Measurements from ENCODE around the gene HGFAC.

Gene HGFAC

GRCh38 chr4:3427134-3427476, 14.7 kb upstream of the HGFAC start:
- DNase-seq: no peak

GRCh38 chr4:3427706-3428446, 13.9 kb upstream of the HGFAC start:
- no peak for DNase-seq

DNA sequence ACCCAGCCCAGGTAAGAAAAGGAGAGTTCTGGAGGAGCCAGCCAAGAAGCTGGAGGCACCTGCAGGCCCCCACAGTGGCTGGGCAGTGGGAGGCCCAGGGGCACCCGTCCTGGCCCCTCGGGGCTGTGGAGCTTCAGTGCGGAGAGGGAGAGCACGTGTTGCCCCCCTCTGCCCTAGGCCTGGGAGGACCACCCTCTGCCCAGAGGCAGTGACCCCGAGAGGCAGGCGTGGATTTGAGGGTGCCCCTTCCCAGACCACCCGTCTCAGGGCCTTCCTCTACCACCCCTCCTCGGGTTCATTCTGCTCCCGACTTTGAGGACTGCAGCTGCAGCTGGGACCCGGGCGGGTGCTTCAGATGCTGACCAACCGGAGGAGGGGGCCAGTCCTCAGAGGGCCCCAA, 12.1 kb upstream of the HGFAC start:
- no peak for DNase-seq

DNA sequence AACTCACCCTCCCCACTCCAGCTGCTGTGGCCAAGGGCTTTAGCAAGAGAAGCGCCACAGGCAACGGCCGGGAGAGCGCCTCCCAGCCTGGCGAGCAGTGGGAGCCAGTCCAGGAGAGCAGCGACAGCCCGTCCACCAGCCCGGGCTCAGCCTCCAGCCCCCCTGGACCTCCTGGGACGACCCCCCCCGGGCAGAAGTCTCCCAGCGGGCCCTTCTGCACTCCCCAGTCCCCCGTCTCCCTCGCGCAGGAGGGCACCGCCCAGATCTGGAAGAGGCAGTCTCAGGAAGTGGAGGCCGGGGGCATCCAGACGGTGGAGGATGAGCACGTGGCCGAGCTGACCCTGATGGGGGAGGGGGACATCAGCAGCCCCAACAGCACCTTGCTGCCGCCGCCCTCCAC, 11.2 kb upstream of the HGFAC start:
- no peak for DNase-seq

DNA sequence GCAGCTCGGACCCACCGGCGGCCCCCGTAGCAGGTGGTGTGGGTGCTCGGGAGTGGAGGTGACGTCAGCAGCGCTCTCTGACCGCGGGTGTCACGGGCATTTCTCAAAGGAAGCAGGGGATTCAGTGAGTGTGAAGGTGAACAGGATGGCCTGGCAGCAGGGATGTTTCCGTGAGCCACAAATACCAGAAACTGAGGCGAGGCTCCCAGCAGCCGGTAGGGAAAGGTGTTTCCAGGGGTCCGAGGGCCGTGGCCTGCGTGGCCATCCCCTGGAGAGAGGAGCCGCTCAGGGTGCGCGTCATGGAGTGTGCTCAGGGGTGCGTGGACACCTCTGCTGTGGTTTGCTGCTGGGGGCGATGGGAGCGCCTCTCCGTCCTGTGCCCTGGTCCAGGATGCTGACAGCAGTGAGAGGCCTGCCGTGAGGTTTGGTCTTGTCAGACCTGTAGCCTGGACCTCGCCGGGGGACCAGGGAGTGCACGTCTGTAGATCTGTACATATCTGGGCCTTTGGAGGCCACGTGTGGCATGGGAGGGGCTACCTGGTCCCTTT, 10.2 kb upstream of the HGFAC start:
- DNase-seq: no peak

GRCh38 chr4:3432381-3432790, 9.4 kb upstream of the HGFAC start:
- DNase-seq: no peak

DNA sequence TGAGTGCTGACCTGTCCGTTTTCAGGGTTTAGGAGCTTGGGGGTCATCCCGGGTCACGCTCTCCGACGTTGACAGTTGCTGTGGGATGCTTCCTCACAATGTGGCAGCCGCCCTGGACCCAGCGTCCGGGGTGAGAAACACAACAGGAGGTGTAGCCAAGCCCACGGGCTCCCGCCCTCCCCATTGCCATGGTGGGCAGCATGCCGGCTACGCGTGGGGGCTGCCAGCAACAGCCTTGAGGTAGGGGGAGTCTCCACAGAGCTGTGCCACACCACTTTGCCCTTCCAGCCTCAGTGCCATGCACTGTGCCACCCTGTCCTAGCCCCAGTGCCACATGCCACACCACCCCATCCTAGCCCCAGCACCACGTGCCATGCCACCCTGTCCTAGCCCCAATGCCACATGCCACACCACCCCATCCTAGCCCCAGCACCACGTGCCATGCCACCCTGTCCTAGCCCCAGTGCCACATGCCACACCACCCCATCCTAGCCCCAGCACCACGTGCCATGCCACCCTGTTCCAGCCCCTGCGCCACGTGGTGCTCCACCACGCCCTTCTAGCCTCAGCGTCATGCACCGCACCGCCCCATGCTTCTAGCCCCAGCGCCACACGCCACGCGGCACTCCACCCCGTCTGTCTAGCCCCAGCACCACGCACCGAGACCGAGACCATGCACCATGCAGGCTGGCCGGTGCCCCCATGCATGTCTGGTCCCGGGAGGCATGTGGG, 8.5 kb upstream of the HGFAC start:
- DNase-seq: no peak

DNA sequence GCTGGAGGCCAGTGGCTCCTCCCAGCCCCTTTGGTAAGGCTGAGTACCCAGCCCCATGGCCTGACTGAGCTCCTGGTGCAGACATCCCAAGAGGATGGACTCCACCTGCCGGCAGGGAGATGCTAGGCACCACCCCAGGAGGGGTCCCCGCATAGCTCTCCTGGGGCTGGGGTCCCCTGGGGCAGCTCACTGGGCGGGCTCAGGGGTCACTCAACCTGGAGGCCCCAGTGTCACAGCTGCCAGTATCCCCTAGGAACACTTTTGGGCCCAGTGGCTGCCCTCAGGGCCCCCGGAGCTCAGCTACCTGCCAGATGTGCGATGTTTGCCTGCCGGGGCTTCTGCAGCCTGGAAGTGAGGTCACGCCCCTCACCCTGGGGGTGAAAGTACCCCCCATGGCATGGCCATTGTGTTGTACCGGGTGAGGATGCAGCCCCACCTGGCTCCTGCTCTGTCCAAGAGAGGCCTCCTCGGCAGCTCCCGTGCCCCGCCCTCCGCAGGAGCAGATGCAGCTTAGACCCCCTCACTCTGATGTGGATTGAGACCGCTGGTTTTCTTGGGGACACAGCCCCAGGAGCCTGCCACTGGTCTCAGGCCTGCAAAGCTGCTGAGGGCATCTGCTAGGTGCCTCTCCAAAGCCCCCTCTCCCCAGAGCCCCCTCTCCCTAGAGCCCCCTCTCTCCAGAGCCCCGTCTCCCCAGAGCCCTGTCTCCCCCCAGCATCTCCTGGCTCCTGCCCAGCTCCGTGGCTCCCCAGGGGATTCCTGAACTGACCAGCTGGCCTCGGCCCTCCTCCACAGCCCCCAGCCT, 6.7 kb upstream of the HGFAC start:
- DNase-seq: no peak

DNA sequence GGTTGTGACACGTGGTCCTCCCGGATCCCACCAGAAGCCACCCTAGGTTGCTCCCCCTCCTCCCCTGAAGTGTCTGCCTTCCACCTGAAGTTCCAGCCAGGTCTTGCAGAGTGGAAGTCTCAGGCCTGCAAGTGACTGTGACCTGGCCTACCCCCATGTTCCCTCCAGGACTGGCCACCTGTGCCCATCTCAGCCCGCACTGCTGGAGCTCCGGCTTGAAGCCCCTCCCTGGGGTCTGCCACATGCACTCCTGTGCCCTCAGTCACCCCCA, 6.1 kb upstream of the HGFAC start:
- DNase-seq: no peak

DNA sequence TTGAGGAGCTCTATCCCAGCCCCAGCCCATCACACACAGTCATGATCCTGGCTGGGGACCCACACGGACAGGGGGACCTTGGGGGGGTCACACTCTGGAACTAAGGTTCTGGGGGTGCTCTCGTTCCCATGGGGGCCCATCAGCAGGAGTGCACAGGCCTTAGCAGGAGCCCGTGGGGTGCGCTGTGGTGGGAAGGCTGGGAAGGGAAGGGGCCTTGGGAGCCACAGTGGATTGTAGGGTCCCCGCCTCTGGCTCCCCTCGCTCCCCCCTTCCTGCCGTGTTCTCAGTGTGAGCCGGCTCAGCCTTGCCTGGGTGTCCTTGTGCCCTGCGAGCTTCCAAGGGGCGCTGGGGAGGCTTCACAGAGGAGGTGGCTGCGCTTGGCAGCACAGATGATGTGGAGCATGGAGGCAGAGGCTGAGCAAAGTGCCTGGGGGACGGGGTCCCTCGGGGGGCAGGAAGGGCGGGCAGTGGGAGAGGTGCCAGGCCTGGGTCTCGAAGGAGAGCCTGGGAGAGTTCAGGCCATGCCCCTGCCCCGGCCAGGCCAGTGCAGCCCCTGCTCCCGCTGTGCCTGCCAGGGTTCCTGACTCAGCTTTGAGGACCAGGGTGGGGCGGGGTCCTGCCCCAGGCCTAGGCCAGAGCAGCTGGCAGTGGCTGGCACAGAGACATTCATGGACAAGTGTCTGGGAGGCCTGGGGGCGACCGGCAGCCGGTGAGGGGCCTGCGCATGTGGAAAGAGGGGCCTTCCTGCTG, 5.5 kb upstream of the HGFAC start:
- DNase-seq: no peak

- DNase-seq: no peak
These were observed 4.8 kb upstream of the HGFAC start for GRCh38 chr4:3436798-3437581.

DNA sequence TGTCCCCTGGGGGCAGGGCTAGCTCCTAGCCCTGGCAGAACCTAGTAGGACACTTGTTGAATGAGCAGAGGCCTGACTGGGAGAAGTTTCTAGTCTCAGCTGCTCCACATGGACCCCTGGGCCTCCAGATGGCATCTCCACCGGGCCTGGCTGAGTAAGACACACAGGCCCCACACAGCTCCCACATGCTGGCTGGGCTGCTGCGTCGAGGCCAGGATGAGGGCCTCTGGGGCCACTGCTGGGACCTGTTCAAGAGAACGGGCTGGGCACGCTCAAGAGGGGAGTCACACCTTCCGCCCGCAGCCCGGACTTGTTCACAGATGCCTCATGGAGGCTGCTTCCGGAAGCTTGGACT, 4.2 kb upstream of the HGFAC start:
- no peak for DNase-seq

GRCh38 chr4:3437998-3438846, 3.5 kb upstream of the HGFAC start:
- DNase-seq: no peak

DNA sequence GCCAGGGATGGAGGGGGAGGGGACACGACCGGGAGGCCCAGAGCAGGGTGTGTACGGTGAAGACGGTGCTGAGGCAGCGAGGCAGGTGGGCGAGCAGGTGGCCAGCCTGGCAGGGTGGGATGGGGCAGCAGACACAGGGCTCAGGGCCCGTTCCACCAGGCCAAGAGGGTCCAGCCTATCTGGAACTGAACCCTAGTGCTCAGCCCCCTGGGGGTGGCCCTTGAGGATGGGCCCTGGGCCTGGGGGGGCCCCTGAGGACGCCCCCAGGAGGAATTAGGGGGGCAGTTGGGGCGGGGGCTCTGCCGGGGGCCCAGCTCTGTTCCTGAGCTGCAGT, 3.0 kb upstream of the HGFAC start:
- no peak for DNase-seq

- no peak for DNase-seq
These were observed 2.4 kb upstream of the HGFAC start for GRCh38 chr4:3439391-3439790.

DNA sequence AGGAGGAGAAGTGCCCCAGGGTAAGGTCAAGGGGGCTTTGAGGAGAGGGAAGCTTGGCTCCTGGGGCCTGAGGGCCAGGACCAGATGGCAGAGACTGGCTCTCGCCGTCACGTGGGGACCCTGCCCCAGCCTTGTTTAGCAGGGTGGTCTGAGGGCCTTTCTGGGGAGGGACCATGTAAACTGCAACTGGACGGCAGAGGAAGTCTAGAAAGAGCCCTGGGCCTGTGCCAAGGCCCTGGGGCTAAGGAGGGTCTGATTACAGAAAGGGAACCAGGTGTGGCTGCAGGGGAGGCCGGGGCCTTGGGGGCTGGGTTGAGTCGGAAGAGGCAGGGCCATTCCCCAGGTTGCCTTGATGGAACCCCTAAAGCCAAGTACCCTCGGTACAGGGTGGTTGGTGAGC, 1.8 kb upstream of the HGFAC start:
- no peak for DNase-seq

- no peak for DNase-seq
These were observed 728 bp upstream of the HGFAC start for GRCh38 chr4:3440979-3441500.

GRCh38 chr4:3442460-3442958, 741 bp downstream of the HGFAC start:
- DNase-seq: no peak

DNA sequence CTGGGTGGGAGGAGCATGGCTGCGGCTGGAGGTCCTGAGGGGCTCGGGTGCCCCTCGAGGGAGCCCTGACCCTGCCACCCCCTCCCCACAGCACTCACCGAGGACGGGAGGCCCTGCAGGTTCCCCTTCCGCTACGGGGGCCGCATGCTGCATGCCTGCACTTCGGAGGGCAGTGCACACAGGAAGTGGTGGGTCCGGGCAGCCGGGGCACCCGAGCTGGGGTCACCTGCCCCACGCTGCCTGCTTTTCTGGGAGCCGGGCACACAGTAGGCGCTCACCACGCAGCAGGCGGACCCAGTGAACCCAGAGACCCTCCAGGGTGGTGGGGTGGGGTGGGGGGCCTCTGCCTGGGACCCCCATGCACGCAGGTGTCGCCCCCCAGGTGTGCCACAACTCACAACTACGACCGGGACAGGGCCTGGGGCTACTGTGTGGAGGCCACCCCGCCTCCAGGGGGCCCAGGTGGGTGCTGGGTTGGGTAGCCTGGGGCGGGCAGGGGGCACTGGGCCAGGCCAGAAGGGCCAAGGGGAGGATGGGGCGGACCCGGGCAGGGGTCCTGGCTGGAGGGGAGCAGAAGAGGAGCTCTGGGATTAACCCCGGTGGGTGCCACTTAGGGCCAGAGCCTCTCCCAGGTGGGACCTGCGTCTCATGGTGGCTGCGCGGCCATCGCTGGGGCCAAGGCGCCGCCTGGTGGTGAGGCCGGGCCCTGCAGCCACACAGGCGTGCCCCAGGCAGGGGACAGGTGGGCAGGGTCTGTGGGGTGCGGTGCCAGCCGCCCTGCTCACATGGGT, 1.4 kb downstream of the HGFAC start:
- DNase-seq: peak; percentile 55 to 60

DNA sequence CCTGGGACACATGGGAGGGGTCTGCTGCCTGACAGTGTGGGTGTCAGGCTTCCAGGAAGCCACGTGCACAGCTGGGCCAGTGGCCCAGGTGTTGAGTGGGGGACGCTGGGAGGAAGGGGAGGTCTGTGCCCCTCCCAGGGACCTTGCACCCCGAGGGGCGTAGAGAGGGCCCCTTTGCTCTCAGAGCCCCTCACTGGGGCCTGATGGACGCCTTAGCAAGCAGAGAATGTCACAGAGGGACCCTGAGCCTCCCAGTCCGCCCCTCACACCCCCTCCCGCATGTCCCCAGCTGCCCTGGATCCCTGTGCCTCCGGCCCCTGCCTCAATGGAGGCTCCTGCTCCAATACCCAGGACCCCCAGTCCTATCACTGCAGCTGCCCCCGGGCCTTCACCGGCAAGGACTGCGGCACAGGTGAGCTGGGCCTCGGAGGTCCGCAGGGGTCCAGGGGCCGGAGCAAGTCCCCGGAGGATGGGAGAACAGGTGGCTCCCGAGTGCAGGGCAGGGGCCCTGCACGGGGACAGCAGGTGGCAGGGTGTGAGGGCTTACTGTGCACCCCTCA, 2.1 kb downstream of the HGFAC start:
- DNase-seq: no peak

Measured in CD4-positive, alpha-beta T cell treated with Interleukin-4 for 1 hour (primary cell).